NCI-H1694 (cell line): ENCODE measurements around the gene ADAM10.
"Not testable (repeated sequence)": the region's sequence is repeated elsewhere in the genome, so short reads cannot be mapped to it uniquely, and the experiment has no call there.

Experiments
- DNase-seq: peaks from one replicate; lab custom pipeline; 2025; lab: John Stamatoyannopoulos, UW

Gene ADAM10

DNA sequence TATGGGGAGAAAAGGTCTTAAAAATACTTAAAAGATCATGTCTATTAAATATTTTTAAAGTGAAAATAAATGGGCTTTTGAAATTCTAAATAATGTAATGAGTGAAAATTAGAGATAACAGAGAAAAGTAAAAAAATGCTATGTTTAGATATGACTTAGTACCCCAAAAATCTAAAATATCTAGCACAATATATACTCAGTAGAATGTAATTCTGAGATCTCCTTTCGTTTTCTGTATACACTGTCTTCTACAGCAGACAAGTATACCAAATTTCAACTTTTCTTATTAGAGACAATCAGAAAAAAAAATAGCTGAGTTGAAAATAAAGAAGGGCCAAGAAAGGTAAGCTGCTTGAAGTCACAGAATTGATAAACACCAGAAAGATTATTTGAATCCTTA lies 140.8 kb downstream of the ADAM10 start:
- no peak for DNase-seq

DNA sequence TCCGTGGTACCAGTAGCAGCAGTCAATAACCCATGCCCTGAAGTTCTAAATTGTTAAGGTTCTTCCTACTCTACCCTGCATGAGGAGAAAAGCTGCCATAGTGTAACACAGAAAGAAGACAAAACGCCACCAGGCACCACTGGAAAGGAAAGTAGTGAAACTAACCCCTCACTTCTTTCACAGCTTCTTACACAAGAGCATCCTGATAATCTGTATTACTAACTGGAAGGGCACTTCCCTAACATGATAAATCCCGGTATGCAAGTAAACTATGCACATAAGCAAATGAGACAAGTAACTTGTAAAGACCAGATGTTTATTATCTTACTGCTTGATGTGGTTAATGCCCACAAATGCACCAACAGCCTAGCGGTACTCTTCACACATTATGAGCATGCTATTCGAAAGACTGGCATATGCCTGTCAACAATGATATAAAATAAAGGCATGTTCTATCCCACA lies 141.3 kb downstream of the ADAM10 start:
- DNase-seq = no peak

DNA sequence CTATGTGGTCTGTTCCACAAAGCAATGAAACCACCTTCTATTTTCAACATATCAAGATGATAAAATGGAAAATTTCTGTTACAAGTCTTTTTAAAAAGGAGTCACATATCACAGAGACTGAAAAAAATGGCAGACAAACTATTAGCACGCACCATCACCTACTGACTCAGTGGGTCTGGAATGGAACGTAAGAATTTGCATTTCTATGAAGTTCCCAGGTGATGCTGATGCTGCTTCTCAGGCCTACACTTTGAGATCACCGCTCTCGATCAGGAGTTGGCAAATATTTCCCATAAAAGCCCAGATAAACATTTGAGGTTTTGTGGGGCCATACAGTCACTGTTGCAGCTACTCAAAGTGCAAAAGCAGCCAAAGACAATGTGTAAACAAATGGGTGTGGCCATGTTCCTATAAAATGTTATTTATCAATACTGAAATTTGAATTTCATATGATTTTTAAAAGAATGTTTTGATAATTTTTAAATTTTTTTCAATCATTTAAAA lies 142.9 kb downstream of the ADAM10 start:
- no peak for DNase-seq

DNA sequence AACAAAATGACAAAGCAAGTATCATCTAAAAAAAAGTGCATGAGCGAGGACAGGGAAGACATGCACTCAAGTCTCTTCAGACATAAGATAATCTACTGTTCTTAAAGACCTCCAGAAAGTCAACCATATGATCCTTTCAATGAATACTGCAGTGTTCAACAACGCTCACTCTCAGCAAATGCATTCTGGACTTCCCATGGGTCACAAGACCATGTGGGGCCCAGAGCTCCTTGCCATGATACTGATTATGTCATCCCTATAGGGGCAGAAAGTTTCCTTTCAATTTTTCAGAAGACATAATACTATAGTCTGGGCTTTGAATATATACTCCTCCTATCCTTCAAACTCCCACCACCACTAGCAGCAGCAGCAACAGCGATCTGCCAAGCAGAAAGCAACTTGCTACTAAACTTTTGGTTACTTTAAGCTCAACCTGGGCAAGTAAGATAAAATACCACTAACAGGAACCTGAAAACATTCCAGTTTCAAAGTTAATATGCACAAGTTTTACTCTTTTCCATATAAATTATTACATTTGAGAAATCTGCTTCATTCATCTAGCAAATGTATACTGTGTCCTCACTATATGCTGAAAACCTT lies 143.5 kb downstream of the ADAM10 start:
- no peak for DNase-seq

DNA sequence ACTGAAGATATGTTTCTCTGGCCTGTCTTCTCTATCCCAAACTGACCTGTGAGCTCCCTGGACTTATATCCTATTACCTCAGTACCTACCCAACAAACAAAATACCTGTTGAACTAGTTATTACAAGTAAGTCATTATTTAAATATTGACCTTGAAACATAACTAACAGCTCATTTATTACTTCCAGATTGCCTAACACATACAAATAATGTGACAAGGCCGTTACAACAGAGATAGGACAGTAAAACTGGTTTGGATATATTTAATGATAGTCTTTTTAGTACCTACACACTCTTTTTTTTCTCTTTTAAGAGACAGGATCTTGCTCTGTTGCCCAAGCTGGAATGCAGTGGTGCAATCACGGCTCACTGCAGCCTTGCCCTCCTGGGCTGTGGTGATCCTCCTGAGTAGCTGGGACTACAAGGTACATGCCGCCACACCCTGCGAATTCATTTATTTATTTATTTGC lies 145.0 kb downstream of the ADAM10 start:
- DNase-seq = no peak

DNA sequence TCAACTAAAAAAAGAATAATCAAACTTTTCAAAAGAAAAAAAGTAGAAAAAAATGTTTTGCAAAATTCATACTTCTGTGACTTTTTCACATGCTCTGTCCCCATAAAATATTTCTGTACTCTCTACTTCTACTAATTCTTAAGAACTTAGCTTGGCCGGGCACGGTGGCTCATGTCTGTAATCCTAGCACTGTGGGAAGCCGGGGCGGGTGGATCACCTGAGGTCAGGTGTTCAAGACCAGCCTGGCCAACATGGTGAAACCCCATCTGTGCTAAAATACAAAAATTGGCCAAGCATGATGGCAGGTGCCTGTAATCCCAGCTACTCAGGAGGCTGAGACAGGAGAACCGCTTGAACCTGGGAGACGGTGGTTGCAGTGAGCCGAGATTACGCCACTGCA lies 145.6 kb downstream of the ADAM10 start:
- DNase-seq = not testable (repeated sequence)

DNA sequence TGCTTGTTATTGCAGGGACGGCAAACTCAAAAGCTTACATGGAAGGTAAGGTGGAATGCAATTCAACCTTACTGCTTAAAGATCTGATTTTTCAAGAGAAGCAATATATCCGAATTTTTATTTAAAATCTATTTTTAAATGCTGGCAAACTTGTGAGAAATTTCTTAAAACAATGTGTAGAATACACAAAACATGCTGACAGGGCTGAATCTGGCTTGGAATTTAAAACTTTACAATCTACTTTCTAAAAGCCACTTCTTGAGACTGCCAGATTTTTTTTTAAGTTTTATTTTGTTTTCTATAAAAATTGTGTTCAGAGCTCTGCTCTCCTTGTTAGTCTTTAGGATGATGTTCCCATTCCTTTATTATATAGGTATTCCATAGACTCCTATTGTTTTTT lies 146.7 kb downstream of the ADAM10 start:
- no peak for DNase-seq

DNA sequence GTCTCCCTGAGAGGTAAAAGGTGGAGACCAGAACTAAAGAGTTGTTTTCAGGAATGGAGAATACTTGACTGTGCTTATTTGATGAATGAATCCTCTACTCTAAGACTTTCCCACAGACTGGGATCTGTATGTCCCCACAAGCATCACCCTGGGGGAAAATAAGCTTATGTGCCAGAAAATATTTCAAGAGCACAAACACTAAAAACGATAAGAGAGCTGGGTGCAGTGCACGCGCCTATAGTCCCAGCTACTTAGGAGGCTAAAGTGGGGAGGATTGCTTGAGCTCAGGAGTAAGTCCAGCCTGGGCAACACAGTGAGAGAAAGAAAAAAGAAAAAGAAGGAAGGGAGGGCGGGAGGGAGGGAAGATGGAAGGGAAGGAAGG lies 150.7 kb downstream of the ADAM10 start:
- no peak for DNase-seq

DNA sequence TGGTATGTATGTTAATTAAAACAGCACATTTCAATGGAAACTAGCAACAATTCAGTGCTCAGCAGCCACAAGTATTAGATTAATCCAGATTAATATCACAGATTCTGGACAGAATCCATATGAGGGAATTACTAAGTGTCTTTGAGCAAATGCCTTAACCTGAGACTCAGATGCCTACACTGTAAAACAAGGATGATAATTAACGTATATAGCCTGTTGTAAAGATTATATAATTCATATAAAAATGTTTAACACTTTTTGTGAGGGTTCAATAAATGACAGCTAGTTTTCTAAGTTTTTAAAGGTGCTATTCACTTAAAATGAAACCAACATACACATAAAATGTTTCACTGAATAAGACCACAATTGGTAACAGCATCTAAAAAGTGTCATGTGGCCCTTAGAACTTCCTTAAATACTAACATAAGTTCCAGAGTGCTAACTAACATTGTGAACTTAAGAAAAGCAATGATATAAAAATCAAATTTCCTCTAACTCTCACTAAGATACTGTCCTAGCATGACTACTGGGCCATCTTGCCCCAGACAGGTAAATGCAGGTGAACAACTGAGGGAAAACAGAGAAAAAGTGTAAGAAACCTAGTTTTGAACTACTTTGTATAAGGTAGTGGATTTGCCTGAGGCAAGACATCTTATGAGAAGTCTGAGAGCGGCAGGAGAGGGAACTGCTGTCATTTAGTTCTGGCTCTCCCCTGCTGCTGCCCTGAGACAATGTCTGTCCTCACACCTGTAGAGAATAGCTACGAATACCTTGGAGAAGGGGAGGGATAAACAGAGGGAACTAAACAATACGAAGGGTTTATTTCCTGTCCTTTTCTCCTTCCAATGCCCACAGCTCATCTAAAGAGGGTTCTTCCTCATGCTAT lies 151.3 kb downstream of the ADAM10 start:
- no peak for DNase-seq

DNA sequence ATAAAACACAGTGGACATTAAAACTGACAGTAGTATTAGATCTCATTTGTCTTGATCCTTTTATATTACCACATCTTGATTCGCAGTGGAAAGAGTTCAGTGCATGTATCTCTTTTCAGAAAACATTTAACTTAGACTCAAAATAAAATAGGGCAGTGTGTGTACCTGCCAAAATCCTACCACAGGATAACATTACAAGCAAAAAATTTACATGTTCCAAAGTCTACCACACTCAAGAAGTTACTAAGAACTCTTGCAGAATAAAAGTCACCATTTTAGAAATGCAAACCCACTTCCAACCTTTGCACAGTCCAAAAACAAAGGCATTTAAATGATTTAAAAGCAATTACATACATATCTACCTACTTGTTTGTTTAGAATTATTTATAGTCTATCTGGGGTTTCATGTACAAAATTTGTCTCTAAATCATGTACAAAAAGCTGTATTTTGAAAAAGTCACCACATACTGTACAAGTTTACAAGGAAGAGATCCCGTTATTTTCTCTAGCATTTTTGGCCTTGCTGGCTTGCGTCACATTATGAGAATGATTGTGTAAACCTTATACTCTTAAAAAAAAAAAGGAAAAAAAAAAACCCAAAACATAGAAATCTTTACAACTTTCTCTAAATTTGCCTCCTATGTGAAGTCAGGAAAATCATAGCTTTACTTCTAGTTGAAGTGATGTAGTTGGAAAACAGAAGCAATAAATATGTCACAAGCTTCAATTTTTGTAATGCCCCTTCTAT lies 153.8 kb downstream of the ADAM10 start:
- DNase-seq = no peak

DNA sequence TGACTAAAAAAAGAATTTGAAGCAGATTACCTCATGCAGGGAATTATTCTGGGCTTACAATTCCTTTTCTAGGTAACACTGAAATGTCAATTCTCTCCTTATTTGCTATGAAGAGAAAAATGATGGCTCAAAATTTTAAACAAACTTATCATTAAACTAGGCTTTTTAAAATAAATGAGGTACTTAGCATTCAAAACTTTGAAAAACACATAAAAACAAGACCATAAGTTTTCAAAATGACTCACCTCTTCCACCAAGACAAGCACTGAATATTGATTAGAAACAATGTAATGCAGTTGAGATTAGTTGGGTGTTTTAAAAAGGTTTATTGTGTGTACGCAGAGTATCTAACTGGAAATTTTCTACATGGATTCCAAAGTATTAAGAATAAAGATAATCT lies 154.6 kb downstream of the ADAM10 start:
- no peak for DNase-seq

DNA sequence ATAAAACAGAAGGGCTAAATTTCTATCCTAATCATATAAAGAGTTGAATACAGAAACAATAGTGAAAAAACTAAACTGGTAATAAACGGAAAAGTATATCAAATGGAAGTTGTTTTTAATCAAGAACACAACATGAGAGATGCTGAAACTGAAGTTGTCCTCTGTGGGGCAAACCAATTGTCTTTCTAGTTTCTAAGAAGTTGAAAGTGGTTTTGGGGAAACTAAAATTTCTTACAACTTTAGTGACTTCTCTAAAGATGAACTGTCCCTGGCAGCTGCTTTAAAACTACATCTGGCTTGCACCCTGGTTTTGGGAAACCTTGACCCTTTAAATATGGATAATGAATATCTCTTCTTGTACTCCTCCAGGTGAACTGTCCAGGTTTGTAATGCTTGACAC lies 155.6 kb downstream of the ADAM10 start:
- no peak for DNase-seq

DNA sequence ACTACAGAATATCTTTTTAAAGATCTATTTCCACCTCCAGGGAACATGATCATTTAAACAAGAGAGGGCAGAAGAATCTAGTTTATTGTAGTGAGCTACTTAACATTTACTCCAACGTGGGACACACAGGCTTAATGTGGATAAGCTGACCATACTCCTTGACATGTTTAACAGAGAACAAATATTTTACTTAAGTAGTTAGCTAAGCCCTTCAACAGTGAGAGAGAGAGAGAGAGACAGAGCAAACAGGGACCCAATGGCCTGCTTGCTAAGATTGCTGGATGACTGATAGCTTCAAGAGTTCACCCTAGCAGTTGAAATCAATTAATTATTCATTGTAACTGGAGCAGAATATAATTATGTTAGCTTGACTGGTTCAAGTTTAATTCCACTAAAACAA lies 158.6 kb downstream of the ADAM10 start:
- DNase-seq = no peak

DNA sequence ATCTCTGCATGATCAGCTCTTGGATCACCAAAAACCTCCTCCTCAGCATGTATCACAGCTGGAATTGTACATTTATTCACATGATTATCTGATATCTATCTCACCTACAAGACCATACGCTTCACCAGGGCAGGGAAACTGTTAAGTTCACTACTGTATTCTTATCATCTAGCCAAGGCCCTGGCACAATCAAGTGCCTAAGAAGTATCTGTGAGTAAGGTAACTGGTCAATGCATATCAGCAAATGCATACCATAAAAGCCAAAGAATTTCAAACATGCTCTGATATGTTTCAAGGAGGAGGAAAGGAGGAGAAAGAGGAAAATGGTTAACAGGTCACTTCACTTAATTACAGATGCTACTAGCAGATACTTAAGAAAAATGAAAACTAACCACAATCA lies 159.3 kb downstream of the ADAM10 start:
- no peak for DNase-seq

DNA sequence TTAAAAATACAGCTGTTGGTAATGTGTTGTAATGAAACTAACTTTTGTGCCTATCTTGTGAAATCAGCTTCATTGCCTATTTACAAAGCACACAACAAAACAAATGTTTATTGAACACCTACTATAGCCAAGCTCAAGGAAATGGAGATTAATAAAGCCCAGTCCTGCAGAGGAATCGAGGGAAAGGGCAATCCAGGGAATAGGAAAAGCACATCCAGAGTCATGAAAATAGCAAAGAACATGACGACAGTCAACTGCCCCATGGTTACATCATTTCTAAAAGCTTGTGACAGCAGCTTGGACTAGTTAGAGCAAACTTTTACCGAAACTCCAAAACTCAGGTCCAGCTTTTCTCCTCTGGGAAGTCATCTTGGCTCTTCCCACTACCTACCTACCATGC lies 160.5 kb downstream of the ADAM10 start:
- no peak for DNase-seq

DNA sequence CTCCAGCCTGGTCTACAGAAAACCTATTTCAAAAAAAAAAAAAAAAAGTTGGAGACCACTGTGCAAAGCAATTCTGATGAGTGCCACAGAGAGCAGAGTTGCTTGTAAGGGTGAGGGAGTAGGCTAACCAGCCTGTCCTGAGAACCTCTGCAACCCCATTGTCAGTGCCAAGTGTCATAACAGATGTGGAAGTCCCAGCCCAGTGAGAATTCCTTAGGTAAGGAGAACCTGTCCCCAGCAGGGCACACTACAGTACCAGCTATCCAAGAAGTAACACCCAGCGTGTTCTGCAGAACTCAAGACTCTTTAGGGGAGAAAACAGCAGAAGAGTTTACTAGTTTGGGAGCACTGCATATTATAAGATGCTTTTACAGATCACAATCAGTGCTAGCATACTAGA lies 161.4 kb downstream of the ADAM10 start:
- DNase-seq = no peak

DNA sequence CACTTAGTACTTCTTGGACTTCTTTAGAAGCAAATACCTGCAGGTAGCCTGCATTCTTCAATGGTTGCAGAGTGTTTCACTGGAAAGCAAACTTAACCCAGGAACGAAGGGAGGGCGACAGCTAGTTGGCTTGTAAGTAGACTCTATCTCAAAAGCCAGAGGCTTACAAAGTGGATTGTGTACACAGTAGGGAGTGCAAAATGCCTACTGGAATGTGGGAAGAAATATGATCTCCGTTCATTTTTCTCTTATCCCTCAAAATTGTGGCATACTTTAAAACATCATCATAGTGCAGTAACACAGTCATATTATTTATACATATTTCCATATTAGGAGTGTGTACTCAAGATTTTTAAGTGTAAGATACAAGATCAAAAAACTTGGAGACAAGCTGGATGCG lies 162.0 kb downstream of the ADAM10 start:
- no peak for DNase-seq

DNA sequence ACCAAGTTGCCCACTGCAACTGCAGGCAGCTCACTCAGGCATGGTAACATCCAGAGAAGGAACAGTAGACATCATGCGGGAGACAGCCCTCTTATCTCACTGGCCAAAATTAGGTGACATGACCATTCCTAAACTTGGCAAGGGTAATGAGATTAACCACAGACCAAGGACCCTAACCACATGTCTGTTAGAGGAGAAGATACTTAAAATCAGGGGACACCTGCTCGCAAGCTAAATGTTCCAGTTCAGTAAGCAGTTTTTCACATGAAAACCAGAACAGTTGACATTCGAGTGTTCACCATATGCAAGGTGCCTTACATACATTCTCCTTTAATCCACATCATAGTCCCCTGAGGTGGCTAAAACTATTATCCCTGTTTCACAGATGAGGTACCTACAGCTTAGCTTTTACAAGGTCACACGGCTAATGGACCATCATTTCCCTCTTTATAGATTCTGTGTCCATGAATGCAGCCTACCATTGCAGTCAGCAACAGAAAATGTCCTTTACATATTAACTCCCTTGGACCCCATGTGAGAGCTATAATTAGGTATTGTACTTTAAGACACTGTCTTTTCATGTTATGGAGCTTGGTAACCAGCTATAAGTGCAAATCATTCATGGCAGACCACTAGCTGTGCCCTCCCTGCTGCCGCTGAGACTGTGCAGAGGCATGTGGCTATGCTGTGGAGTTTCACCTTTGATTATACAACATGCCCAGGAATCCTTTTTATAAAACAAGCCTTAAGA lies 163.6 kb downstream of the ADAM10 start:
- no peak for DNase-seq

DNA sequence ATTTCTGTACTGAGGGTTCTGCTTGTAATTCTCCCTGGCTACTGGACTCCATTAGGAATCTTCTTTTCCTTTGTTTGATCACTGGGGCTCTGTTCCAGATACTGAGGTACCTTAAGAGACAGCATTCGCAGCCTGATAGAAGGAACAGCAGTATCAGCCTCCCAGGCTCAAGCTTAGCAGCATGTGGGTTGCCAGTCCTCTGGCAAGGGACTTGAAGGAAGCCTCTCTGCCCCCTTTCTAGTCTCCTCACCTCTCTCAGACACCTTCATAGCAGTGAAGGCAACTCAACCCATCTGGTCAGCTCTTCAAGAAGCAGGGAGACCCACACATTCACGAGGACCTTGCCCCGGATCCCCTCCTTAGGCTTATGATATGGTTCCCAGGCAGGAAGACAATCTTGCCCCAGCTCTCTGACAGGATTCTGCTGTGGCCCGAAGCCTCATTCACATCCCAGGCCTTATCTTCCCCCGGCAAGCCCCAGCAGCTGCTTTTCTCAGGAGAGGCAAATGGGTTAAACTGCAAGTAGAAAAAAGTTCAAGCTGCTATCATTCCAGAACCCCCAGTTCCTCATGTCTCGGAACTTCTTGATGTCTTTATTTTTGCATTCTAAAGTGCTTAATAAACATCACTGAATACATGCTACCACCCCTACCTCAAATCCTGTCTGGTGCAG lies 164.6 kb downstream of the ADAM10 start:
- no peak for DNase-seq

DNA sequence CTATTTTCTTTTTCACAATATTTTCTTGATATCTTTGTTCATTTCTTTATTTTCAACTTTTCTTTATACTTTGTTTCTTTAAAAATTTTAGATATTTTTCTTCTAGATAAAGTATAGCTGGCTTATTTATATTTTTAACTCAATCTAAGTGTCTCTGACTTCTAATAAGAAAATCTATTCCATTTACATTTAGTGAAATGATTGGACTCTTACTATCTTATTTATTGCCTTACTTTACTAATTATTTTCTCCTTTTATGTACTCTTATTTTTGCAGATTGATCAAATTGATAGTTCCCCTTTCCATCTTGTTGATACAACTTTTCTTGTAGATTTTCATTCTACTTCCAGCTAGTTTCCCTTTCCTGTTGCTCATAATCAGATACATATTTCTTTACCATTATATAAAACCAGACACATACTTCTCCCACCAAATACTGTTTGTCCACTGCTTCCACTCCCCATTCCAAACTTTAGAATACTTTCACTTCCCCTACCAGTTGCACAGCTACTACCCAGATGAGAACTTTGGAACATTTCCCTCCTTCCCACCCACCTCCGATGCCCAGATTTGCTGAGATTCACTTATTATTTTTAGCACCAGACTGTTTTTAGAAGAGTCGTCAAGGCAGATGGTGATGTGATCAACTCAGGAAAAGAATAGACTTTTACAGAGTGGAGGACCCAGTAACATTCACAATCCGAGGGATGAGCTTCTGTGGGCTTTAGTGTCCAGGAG lies 166.2 kb downstream of the ADAM10 start:
- DNase-seq = no peak

DNA sequence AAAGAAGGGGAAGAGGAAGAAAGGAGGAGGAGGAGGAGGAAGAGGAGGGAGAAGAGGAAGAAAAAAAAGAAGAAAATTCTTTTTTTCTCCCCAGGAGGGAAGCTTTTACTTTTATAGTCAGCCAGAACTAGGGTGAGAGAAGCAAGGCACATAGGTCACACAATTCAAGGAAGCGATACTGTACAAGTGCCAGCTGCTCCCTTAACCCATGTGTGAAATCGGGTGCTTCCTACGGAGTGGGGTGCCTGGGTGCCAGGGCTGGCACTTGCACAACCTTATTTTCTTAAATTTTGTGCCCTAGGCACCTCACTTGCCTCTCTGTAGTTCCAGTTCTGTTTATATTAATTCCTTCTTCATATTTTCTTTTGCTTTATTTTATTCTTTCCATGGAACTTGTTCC lies 167.3 kb downstream of the ADAM10 start:
- no peak for DNase-seq
